ENCODE results near the gene FNBP1L.
A peak's percentile ranks its signal among the peaks of the same experiment; 100 is the strongest.
"Not testable (repeated sequence)": the region's sequence is repeated elsewhere in the genome, so short reads cannot be mapped to it uniquely, and the experiment has no call there.

Gene FNBP1L

DNA sequence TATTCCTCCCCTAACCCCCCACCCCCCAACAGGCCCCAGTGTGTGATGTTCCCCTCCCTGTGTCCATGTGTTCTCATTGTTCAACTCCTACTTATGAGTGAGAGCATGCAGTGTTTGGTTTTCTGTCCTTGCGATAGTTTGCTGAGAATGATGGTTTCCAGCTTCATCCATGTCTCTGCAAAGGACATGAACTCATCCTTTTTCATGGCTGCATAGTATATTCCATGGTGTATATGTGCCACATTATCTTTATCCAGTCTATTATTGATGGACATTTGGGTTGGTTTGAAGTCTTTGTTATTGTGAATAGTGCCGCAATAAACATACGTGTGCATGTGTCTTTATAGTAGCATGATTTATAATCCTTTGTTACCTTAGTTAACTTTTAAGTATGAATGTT, 21.3 kb downstream of the FNBP1L start:
- not testable (repeated sequence) for H3K9me3 ChIP-seq (ENCODE audit: insufficient read depth, low read depth, low read length); H3K9ac ChIP-seq (ENCODE audit: low read depth, low read length); H3K27ac ChIP-seq (ENCODE audit: low read length)

DNA sequence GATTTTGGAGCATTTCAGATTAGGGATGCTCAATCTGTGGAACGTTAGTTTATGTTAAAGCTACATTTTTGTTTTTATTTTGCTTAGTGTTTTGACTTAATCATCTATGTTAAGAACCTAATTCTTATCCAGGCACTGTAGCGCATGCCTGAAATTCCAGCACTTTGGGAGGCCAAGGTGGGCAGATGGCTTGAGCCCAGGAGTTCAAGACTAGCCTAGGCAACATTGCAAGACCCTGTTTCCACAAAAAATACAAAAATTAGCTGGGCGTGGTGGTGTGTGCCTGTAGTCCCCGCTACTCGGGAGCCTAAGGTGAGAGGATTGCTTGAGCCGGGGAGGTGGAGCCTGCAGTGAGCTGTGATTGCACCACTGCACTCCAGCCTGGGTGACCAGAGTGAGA, 23.4 kb downstream of the FNBP1L start:
- H3K27ac ChIP-seq (ENCODE audit: low read length): peak overlapping the region; percentile 12
- H3K9me3 ChIP-seq (ENCODE audit: insufficient read depth, low read depth, low read length): no peaks in the 10 kb centered on the region
- no peaks in the 10 kb centered on the region for H3K27me3 ChIP-seq (ENCODE audit: insufficient read depth, low read length)
- no peak overlapping the region for H3K9ac ChIP-seq (ENCODE audit: low read depth, low read length)
- H3K36me3 ChIP-seq (ENCODE audit: insufficient read depth, low read depth, low read length): no peaks in the 10 kb centered on the region
- no peak overlapping the region for H3K4me3 ChIP-seq (ENCODE audit: low read length)
- peaks cover 14% of the 10 kb centered on the region; the same call in 1 of the 2 replicates for H3K4me1 ChIP-seq (ENCODE audit: insufficient read depth, low read length)

More for the DNA sequence above, 21.3 kb downstream of the FNBP1L start:
- not testable (repeated sequence) for H3K36me3 ChIP-seq (ENCODE audit: insufficient read depth, low read depth, low read length); H3K27me3 ChIP-seq (ENCODE audit: insufficient read depth, low read length); H3K4me3 ChIP-seq (ENCODE audit: low read length)
- H3K4me1 ChIP-seq (ENCODE audit: insufficient read depth, low read length): peaks cover 14% of the 10 kb centered on the region; the same call in 1 of the 2 replicates

DNA sequence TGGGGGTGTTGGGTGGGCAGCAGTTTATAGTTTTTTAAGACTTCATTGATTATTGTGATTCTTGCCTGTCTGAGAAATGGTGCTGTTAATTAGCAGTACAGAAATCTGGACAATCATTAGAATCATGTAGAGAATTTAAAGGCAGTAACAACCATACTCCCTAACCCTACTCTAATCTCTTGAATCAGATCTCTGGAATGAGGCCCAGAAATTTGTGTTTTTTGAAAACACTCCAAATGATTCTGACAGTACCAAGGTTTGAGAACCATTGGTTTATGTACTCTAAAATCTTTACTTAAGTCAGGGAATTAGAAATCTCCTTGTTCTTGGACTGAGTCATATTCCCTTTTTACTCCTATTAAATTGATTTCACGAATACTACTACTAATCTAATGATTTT, 24.0 kb downstream of the FNBP1L start:
- H3K9ac ChIP-seq (ENCODE audit: low read depth, low read length): no peak overlapping the region
- H3K36me3 ChIP-seq (ENCODE audit: insufficient read depth, low read depth, low read length): no peaks in the 10 kb centered on the region
- H3K9me3 ChIP-seq (ENCODE audit: insufficient read depth, low read depth, low read length): no peaks in the 10 kb centered on the region
- no peak overlapping the region for H3K27ac ChIP-seq (ENCODE audit: low read length)
- H3K4me1 ChIP-seq (ENCODE audit: insufficient read depth, low read length): peaks cover 14% of the 10 kb centered on the region; the same call in 1 of the 2 replicates
- H3K27me3 ChIP-seq (ENCODE audit: insufficient read depth, low read length): no peaks in the 10 kb centered on the region
- no peak overlapping the region for H3K4me3 ChIP-seq (ENCODE audit: low read length)

DNA sequence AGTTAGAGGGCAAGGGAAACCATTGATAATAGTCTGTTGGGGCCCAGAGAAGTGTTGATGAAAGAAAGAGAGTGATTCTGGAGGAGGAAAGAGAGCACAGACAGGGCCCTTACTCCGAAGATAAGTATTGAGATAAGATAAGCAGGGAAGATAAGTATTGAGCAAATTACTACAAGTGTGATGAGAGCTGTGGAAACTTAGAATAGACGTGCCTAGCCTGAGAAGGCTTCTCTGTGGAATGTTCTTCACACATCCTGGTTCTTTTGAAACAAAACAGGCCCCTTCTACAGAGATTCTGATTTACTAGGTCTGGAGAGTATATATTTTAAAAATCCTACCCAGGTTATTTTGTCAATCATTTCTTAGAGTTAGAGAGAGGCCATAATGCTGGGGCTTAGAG, 26.4 kb downstream of the FNBP1L start:
- Histone ChIP-seq H3K36me3 (ENCODE audit: insufficient read depth, low read depth, low read length) (no peaks in the 10 kb centered on the region), H3K9me3 (ENCODE audit: insufficient read depth, low read depth, low read length) (peaks cover 6% of the 10 kb centered on the region; the same call in 1 of the 2 replicates), H3K9ac (ENCODE audit: low read depth, low read length) (no peak overlapping the region), H3K27ac (ENCODE audit: low read length) (no peak overlapping the region), H3K4me1 (ENCODE audit: insufficient read depth, low read length) (peaks cover 14% of the 10 kb centered on the region; the same call in 1 of the 2 replicates), H3K27me3 (ENCODE audit: insufficient read depth, low read length) (no peaks in the 10 kb centered on the region), H3K4me3 (ENCODE audit: low read length) (no peak overlapping the region)

DNA sequence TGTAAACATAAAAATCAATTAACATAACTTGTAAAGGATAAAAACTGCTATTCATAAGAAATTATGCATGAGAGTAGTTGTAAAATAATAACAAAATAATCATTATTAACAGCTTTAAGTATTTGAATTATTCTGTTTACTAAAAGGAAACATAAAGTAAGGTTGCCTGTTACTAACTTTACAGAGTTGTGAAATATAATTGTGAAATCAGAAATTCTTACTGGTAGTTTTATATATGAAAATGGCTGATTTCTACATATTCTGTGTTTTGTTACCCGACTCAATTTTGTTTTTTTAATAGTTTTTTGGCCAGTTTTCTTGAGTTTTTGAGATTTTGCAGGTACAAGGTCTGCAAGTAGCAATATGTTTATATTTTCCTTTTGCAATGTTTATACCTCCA, 27.8 kb downstream of the FNBP1L start:
- H3K27me3 ChIP-seq (ENCODE audit: insufficient read depth, low read length): no peaks in the 10 kb centered on the region
- peaks cover 9% of the 10 kb centered on the region; the same call in 1 of the 2 replicates for H3K9me3 ChIP-seq (ENCODE audit: insufficient read depth, low read depth, low read length)
- no peak overlapping the region for H3K9ac ChIP-seq (ENCODE audit: low read depth, low read length)
- no peaks in the 10 kb centered on the region for H3K36me3 ChIP-seq (ENCODE audit: insufficient read depth, low read depth, low read length)
- no peak overlapping the region for H3K4me3 ChIP-seq (ENCODE audit: low read length)
- peaks cover 14% of the 10 kb centered on the region; the same call in 1 of the 2 replicates for H3K4me1 ChIP-seq (ENCODE audit: insufficient read depth, low read length)
- no peak overlapping the region for H3K27ac ChIP-seq (ENCODE audit: low read length)

DNA sequence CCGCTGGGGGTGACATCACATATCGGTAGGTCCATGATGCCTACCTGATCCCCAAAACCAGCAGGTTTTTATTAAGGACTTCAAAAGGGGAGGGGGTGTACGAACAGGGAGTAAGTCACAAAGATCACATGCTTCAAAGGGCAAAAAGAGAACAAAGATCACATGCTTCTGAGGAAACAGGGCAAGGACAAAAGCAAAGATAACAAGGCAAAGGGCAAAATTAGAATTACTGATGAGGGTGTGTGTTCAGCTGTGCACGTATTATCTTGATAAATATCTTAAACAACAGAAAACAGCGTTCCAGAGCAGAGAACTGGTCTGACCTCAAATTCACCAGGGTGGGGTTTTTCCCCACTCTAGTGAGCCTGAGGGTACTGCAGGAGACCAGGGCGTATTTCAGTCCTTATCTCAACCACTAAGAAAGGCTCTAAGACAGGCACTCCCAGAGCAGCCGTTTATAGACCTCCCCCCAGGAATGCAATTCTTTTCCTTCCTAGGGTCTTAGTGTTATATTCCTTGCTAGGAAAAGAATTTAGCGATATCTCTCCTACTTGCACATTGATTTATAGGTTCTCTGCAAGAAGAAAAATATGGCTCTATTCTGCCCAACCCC, 31.3 kb downstream of the FNBP1L start:
- not testable (repeated sequence) for H3K36me3 ChIP-seq (ENCODE audit: insufficient read depth, low read depth, low read length); H3K27me3 ChIP-seq (ENCODE audit: insufficient read depth, low read length); H3K27ac ChIP-seq (ENCODE audit: low read length); H3K4me1 ChIP-seq (ENCODE audit: insufficient read depth, low read length); H3K9ac ChIP-seq (ENCODE audit: low read depth, low read length); H3K4me3 ChIP-seq (ENCODE audit: low read length); H3K9me3 ChIP-seq (ENCODE audit: insufficient read depth, low read depth, low read length)

DNA sequence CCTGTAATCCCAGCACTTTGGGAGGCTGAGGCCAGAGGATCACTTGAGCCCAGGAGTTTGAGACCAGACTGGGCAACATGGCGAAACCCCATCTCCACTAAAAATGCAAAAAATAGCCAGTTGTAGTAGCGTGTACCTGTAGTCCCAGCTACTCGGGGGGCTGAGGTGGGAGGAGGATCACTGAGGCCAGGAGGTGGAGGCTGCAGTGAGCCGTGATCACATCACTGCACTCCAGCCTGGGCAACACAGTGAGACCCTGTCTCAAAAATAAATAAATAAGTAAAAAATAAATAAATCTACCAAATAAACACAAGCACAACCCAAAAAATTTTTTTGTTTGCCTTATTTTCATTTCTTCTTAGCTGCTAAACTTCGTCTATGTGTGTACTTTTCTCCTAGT, 34.0 kb downstream of the FNBP1L start:
- H3K4me1 ChIP-seq (ENCODE audit: insufficient read depth, low read length); H3K27ac ChIP-seq (ENCODE audit: low read length); H3K4me3 ChIP-seq (ENCODE audit: low read length); H3K36me3 ChIP-seq (ENCODE audit: insufficient read depth, low read depth, low read length); H3K27me3 ChIP-seq (ENCODE audit: insufficient read depth, low read length); H3K9me3 ChIP-seq (ENCODE audit: insufficient read depth, low read depth, low read length); H3K9ac ChIP-seq (ENCODE audit: low read depth, low read length): not testable (repeated sequence)

DNA sequence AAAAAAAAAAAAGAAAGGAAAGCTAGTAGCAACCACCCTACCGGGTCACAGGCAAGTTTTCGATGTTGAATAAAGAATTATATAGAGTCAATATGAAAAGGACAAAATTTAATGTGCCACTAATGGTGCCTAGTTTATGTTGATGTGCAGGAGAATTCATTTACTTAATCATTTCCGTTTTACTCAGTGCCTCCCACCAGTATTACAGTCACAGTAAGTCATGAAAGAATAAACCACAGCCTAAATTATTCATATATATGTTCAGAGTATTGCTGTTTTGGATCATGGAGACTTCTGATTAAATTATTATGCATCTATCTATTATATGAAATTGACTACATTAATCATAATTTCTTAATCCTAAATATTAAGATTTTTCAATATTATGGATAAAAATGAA, 35.3 kb downstream of the FNBP1L start:
- Histone ChIP-seq H3K9me3 (ENCODE audit: insufficient read depth, low read depth, low read length) (peaks cover 9% of the 10 kb centered on the region; the same call in 1 of the 2 replicates), H3K27me3 (ENCODE audit: insufficient read depth, low read length) (no peaks in the 10 kb centered on the region), H3K9ac (ENCODE audit: low read depth, low read length) (no peak overlapping the region), H3K4me3 (ENCODE audit: low read length) (no peak overlapping the region), H3K4me1 (ENCODE audit: insufficient read depth, low read length) (0 out of 2 replicates have a peak, but pooled peaks cover 2% of the 10 kb centered on the region), H3K27ac (ENCODE audit: low read length) (no peak overlapping the region), H3K36me3 (ENCODE audit: insufficient read depth, low read depth, low read length) (no peaks in the 10 kb centered on the region)

DNA sequence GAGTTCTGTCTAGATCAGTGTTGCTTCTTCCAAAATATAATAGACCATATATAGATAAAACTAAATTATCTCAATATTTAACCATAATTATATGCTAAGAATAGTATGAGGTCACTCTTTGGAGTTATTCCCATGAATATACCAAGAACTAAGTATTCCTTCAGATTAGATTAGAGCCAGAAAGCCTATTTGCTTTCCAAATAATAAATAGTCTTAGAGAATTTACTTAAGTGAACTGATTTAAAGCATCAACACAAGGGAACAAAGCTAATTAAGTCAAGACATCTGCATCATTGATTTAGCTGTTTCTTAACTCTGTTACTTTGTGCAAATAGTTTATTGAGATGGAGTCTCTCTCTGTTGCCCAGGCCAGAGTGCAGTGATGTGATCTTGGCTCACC, 35.7 kb downstream of the FNBP1L start:
- H3K27me3 ChIP-seq (ENCODE audit: insufficient read depth, low read length): no peaks in the 10 kb centered on the region
- H3K27ac ChIP-seq (ENCODE audit: low read length): no peak overlapping the region
- 0 out of 2 replicates have a peak, but pooled peaks cover 2% of the 10 kb centered on the region for H3K4me1 ChIP-seq (ENCODE audit: insufficient read depth, low read length)
- H3K9ac ChIP-seq (ENCODE audit: low read depth, low read length): no peak overlapping the region
- peaks cover 6% of the 10 kb centered on the region; the same call in 1 of the 2 replicates for H3K9me3 ChIP-seq (ENCODE audit: insufficient read depth, low read depth, low read length)
- no peaks in the 10 kb centered on the region for H3K36me3 ChIP-seq (ENCODE audit: insufficient read depth, low read depth, low read length)
- no peak overlapping the region for H3K4me3 ChIP-seq (ENCODE audit: low read length)

DNA sequence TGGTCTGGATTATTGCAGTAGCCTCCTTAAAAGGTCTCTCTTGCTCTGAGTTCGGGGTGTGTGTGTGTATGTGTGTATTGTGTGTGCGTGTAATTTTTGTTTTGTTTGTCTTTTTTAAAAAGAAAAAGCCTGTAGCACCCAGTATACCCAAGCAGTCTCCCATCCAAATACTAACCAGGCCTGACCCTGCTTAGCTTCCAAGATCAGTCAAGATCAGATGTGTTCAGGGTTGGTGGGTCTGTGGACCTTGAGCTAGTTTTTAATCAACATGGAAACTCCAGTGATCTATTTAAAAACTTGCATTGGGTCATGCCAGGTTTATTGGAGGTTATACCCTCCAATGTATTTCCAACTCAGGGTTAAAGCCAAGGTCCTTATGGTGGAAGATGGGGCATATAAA, 40.3 kb downstream of the FNBP1L start:
- Histone ChIP-seq H3K4me1 (ENCODE audit: insufficient read depth, low read length) (0 out of 2 replicates have a peak, but pooled peaks cover 2% of the 10 kb centered on the region), H3K4me3 (ENCODE audit: low read length) (no peak overlapping the region), H3K27ac (ENCODE audit: low read length) (no peak overlapping the region), H3K9ac (ENCODE audit: low read depth, low read length) (no peak overlapping the region), H3K27me3 (ENCODE audit: insufficient read depth, low read length) (no peaks in the 10 kb centered on the region), H3K36me3 (ENCODE audit: insufficient read depth, low read depth, low read length) (no peaks in the 10 kb centered on the region), H3K9me3 (ENCODE audit: insufficient read depth, low read depth, low read length) (no peaks in the 10 kb centered on the region)

DNA sequence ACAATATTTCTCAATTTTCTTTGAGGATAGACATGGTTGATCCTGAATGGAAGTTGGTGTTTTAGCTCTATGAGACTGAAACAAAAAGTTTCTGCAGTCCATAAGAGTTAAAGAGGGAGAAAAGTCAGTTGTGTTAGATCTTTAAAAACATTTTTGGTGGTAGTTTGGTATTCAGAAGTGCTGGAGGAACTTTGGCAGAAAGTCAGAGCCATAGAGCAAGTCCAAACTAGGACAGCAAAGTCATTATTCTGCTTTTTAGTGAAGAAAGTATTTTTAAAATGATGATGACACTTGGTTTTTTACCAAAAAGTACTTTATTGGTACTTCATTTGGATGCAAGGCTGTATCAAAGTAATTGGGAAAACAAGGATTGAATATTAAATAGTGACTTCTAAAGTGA, 41.8 kb downstream of the FNBP1L start:
- no peak overlapping the region for H3K27ac ChIP-seq (ENCODE audit: low read length)

DNA sequence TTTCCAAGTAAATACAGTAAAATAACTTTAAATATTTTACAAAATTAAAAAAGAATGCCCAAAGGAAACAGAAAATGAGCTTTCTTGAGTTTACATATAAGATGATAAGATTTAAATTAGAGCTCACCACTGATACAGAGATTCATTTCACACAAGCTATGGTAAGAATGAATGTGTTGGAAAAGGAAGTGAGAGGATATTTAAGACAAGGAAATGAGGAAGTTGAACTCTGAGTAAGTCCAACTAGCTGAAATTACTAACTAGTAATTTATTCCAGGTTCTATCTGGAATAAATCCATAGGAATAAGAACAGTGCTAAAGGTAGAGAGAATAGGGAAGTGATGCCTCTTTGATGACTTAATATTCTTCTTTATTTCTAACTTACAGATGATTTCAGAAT, 42.4 kb downstream of the FNBP1L start:
- Histone ChIP-seq H3K27ac (ENCODE audit: low read length) (no peak overlapping the region), H3K4me3 (ENCODE audit: low read length) (no peak overlapping the region), H3K36me3 (ENCODE audit: insufficient read depth, low read depth, low read length) (no peaks in the 10 kb centered on the region; the same call in 1 of the 2 replicates), H3K9me3 (ENCODE audit: insufficient read depth, low read depth, low read length) (no peaks in the 10 kb centered on the region), H3K27me3 (ENCODE audit: insufficient read depth, low read length) (no peaks in the 10 kb centered on the region), H3K4me1 (ENCODE audit: insufficient read depth, low read length) (peaks cover 11% of the 10 kb centered on the region), H3K9ac (ENCODE audit: low read depth, low read length) (no peak overlapping the region)

More for the DNA sequence above, 41.8 kb downstream of the FNBP1L start:
- Histone ChIP-seq H3K9ac (ENCODE audit: low read depth, low read length) (no peak overlapping the region), H3K4me3 (ENCODE audit: low read length) (no peak overlapping the region), H3K4me1 (ENCODE audit: insufficient read depth, low read length) (peaks cover 11% of the 10 kb centered on the region), H3K36me3 (ENCODE audit: insufficient read depth, low read depth, low read length) (no peaks in the 10 kb centered on the region; the same call in 1 of the 2 replicates), H3K27me3 (ENCODE audit: insufficient read depth, low read length) (no peaks in the 10 kb centered on the region), H3K9me3 (ENCODE audit: insufficient read depth, low read depth, low read length) (no peaks in the 10 kb centered on the region)

All from iPS-20b (cell line).